T-helper 1 cell treated with Interleukin-12 subunit alpha and Interleukin-12 subunit beta and Interleukin-4 antibody, amounts not matched to agents 30 μg/mL and 1 μg/mL, for 36 hours (primary cell): ENCODE data around the gene RPRD1B.

Source experiments
- H3K27ac Mint-ChIP-seq: one replicate; pipeline ENCODE4 v1.8.0; 2021; ENCODE audit warnings: mild to moderate bottlenecking, mixed read lengths
- H3K27me3 Mint-ChIP-seq: one replicate; pipeline ENCODE4 v1.8.0; 2021; ENCODE audit warnings: low read depth, mixed read lengths
- H3K36me3 Mint-ChIP-seq: one replicate; pipeline ENCODE4 v1.8.0; 2021; ENCODE audit warnings: low read depth, mixed read lengths
- H3K4me1 Mint-ChIP-seq: one replicate; pipeline ENCODE4 v1.8.0; 2021; ENCODE audit warnings: low read depth, mixed read lengths
- H3K4me3 Mint-ChIP-seq: one replicate; pipeline ENCODE4 v1.8.0; 2021; ENCODE audit warnings: mild to moderate bottlenecking, moderate library complexity, mixed read lengths
- H3K9me3 Mint-ChIP-seq: one replicate; pipeline ENCODE4 v1.8.0; 2021; ENCODE audit warnings: mixed read lengths

Gene RPRD1B, protein sequence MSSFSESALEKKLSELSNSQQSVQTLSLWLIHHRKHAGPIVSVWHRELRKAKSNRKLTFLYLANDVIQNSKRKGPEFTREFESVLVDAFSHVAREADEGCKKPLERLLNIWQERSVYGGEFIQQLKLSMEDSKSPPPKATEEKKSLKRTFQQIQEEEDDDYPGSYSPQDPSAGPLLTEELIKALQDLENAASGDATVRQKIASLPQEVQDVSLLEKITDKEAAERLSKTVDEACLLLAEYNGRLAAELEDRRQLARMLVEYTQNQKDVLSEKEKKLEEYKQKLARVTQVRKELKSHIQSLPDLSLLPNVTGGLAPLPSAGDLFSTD

DNA sequence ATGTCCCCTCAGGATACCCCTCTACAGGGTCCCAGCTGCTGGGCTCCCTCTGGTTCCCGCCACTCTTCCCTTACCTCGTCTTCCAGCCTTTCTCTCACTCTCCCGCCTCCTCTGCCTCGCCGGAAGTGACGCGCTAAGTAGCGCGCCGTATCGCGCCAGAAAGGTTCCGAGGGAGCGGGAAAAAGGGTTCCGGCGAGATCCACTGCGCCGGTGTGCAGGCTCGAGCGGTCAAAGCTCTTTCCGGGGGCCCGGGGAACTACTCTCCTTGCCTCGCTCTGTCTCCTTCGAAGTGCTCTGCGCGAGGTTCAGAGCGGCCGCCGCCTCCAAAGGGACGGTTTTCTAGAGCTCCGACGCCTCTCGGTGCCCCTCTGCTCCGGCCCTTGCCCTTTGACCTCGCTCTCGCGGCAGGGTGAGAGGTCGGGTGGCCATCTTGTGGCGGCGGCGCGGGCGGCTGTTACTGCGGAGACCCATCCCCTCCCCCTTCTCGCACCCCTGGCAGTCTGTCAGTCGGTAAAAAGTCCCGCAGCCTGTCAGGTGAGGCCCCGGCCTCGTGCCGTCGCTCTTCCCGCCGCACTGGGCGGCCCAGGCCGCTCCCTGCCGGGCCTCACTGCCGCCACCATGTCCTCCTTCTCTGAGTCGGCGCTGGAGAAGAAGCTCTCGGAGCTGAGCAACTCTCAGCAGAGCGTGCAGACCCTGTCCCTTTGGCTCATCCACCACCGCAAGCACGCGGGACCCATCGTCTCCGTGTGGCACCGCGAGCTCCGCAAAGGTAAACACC, at the start of gene RPRD1B, which contains the start of gene TTI1:
Gene RPRD1B (plus strand): TSS at position 417 of the 778 bp plus-strand sequence. CDS start 202 bp downstream, at position 619.
Gene TTI1 (minus strand): TSS at position 127 of the 778 bp plus-strand sequence. CDS start 19,640 bp downstream, outside the sequence.
- Mint-ChIP-seq H3K4me3 (peak within 1 kb of the TSS; percentile 97), H3K27me3 (no peaks in the 10 kb centered on the region), H3K9me3 (no peaks in the 10 kb centered on the region), H3K4me1 (peaks cover 50% of the 10 kb centered on the region), H3K27ac (peak within 1 kb of the TSS; percentile 98), H3K36me3 (peaks cover 19% of the 10 kb centered on the region)

DNA sequence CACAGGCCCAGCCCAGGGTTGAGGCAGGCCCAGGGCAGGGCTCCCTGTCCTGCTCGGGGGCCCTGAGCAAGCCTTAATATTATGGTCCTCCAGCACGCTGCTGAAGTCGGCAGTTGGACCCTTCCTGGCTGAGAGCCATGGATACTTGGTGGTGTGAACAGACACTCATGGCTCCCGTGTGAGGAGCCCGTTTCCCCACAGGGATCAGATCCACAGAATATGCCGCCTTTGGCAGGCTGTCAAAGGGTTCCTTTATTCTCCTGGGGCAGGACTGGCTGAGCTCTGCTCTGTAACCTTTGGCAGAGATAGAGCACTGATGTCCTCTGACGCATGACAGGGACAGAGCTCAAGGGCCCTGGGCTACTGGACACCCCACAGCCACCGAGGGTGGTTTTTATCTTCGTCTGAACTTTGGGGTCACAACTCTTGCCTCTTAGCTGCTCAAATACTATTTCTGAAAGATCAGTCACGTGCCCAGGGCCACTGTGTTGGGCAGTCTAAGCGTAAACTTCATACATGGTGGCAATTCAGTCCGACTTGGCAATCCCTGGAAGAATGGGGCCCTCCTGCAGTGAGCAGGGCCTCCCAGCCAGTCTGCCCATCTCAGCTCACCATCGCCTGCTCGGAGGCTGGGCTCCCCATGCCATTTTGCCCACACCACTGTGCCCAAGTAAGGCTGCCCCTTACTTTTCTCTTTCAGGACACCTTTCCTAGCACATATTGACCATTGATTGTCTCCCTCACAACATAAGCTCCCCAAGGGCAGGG, 49.3 kb upstream of the RPRD1B start:
- H3K4me3 Mint-ChIP-seq, result no peak overlapping the region
- H3K27me3 Mint-ChIP-seq, result no peaks in the 10 kb centered on the region
- H3K27ac Mint-ChIP-seq, result no peak overlapping the region
- peaks cover 20% of the 10 kb centered on the region for H3K36me3 Mint-ChIP-seq
- H3K9me3 Mint-ChIP-seq, result no peaks in the 10 kb centered on the region
- H3K4me1 Mint-ChIP-seq, result no peaks in the 10 kb centered on the region

DNA sequence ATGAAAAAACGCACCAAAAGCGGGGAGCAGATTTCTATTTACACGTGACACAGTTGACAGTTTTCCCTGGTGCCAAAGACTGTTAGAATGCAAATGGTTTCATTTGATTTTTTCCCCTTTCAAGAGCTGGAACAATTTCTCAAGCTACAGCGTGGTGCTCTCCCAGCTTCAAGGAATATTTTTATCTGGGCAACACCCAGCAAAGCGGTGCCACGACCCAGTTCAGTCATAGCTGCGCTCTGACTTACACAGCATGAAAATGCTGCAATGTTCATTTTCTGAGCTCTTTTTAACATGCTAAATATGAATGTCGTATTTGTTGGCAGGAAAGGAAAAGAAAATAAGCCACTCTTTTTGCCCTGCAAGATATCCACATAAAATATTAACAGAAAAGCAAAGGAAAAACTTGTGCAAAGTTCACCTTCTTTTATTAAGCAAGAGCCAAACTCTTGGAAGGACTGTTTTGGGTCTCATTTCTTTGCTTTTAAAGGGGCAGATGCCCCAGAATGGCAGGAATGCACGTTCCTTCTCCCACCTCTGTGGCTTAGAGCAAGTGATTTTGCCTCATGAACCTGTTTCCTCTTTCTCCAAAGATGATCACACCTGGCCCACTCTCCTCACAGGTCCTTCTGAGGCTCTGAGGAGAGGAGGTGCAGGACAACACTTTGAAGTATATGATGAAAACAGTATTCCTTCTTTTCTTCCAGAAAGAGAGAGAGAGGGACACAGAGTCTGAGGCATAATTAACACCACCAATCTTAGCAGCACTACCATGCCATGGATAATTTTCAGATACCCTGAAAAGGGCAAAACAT, 47.3 kb upstream of the RPRD1B start:
- Mint-ChIP-seq H3K4me1 (peaks cover 19% of the 10 kb centered on the region), H3K27ac (no peak overlapping the region), H3K27me3 (no peaks in the 10 kb centered on the region), H3K36me3 (peaks cover 26% of the 10 kb centered on the region), H3K9me3 (no peaks in the 10 kb centered on the region), H3K4me3 (no peak overlapping the region)

DNA sequence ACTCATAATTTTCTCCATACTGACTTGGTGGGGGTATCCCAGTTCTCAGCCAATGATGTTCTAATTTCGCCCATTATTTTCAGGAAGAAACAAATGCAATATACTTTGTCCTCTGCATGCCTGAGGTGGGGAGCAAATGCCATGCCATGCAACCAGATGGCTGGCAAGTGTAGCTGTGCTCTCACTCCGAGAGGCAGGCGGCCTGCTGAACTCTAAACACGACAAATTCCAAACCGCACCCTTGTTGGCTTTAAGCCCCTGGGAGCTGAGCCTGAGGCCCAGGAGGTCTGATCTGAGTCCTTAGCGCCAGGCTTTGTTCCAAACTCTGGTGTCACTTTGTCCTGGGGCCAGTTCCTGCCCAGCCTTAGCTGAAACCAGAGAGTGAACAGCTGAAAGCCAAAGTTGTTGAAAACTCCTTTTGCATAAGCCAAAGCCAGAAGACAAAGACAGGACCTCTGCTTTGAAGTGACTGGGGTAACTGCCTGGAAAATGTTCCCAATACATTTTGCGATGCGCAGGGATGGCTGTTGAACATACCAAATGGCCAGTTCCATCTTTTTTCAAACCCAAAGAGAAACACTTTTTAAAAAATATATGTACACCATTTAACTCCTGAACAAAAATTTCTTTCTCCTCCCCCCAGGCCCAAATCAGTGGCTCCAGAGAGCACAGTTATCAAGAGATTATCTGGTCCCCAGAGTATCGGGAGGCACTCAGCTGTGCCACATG, 46.5 kb upstream of the RPRD1B start:
- no peak overlapping the region for H3K27ac Mint-ChIP-seq
- no peaks in the 10 kb centered on the region for H3K27me3 Mint-ChIP-seq
- peaks cover 25% of the 10 kb centered on the region for H3K4me1 Mint-ChIP-seq
- no peak overlapping the region for H3K4me3 Mint-ChIP-seq
- H3K9me3 Mint-ChIP-seq, result no peaks in the 10 kb centered on the region
- peaks cover 27% of the 10 kb centered on the region for H3K36me3 Mint-ChIP-seq

DNA sequence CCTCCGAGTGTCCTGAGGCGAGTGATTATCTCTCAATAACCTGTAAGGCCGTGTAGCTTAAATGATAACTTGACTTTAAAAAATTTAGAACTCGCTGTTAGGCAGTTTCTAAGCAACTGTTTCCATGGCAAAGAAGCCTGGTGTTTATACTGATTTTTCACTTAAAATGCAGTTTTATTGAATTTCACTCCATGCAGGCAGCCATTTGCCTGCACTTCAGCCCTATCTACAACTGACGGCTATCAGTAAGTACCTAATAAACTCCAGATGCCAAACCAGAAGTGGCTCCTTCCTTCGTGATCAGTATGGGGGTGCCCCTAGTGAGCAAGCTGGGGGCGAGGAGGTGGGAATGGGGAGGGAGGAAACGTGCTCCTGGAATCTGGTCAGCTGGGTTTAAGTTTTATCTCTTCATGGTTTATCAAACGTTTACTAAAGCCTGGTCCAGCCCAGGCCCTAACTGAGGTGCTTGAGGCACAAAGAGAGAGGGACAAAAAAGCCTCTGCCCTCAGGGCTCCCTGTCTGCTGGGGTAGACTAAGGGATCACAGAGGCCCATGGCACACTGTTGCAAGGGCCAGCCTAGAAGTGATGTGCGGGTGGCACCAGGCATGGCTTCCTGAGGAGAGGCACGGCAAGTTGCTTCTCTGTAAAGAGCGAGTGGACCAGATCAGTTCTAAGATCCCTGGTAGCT, 45.8 kb upstream of the RPRD1B start:
- H3K27me3 Mint-ChIP-seq, result no peaks in the 10 kb centered on the region
- no peaks in the 10 kb centered on the region for H3K9me3 Mint-ChIP-seq
- H3K4me1 Mint-ChIP-seq, result peaks cover 26% of the 10 kb centered on the region
- no peak overlapping the region for H3K27ac Mint-ChIP-seq
- no peak overlapping the region for H3K4me3 Mint-ChIP-seq
- H3K36me3 Mint-ChIP-seq, result peaks cover 22% of the 10 kb centered on the region

DNA sequence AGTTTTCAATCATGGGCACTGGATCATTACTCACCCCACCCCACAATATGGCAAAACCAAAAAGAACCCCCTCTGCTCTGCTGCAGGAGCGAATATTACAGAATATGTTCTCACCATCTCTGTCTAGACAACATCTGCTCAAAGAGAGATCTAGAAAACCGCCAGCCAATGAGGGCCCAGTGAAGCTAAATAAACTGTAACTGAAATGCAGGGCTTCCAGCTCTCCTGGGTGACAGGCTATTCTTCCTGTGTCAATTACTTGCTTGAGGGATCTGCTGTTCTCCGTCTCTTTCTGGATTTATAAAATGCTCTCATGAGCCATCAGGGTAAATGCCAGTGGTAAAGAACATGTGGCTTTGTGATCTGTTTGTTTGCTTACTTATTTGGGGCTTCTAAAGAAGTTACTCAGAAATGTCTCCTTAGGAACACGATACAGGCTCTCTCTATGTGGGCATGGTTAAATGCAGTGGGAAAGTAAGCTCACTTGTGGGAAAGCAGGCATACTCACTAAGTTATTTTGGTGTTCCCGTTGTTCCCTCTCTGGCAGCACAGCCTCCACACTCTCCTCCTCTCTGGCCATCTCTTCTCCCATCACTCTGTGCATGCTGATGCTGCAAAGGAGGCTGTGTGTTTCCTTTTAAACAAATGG, 45.1 kb upstream of the RPRD1B start:
- H3K36me3 Mint-ChIP-seq, result peaks cover 22% of the 10 kb centered on the region
- peaks cover 26% of the 10 kb centered on the region for H3K4me1 Mint-ChIP-seq
- no peak overlapping the region for H3K27ac Mint-ChIP-seq
- H3K9me3 Mint-ChIP-seq, result no peaks in the 10 kb centered on the region
- H3K27me3 Mint-ChIP-seq, result no peaks in the 10 kb centered on the region
- no peak overlapping the region for H3K4me3 Mint-ChIP-seq

DNA sequence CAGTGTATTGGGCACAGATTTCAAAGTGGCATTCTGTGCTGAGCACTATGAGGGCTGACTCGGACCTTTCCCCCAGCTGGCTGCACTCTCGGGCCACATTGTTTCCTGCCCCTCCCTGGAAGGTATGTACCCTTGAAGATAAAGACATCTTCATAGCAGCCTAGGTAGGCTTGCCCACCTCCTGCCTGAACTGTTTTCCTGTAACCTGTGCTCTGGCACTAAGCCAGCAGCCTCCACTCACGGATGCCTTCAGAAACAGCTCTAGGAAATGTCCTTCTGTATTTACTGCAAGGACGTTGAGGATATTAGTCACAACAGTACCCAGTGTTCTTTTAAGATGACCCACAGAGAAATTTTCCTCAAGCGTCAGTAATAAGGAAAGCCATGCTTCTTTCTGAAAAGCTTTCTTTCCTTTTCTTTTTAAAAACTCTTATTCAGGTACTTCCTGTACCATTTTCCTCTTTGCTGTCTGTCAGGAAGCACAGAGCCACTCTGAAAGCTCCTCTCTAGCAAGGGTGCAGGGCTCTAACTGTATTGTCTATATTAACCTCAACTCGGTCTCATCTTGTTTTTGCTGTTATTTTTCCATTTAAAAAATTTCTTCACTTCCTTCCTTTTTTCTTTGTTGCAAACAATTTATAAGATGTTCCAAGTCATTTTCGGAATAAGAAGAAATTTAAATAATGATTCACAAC, 43.8 kb upstream of the RPRD1B start:
- no peak overlapping the region for H3K4me3 Mint-ChIP-seq
- peaks cover 26% of the 10 kb centered on the region for H3K36me3 Mint-ChIP-seq
- H3K27ac Mint-ChIP-seq, result peak overlapping the region; percentile 68
- H3K9me3 Mint-ChIP-seq, result no peaks in the 10 kb centered on the region
- peaks cover 26% of the 10 kb centered on the region for H3K4me1 Mint-ChIP-seq
- H3K27me3 Mint-ChIP-seq, result no peaks in the 10 kb centered on the region

DNA sequence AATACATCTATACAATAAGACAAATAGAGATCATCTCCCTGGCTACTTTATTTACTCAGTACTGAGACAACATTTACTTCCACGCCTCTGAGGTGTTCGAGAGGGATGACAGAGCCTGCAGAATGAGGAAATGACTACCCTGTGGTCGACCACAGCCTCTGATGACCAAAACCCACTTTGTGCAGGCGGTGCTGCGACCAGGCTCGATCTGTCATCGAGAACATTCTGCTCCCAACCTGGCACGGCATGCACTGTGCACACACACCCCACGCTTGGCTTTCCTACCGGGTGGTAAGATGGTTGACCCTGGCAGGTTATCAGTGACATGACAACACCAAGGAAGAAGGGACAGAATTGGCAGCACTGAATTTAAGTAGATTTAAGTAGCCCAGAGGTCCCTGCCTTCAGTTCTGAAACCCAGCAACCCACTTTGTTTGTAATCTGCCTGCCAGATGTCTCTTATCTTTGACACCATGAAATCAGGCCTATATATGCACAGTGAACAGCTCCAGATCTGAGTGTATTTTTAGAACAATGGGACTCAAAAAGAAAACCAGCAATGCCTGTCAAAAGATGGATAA, 42.9 kb upstream of the RPRD1B start:
- H3K4me1 Mint-ChIP-seq, result peaks cover 26% of the 10 kb centered on the region
- peaks cover 28% of the 10 kb centered on the region for H3K36me3 Mint-ChIP-seq
- H3K27ac Mint-ChIP-seq, result peak overlapping the region; percentile 68
- H3K4me3 Mint-ChIP-seq, result peak overlapping the region; percentile 25
- no peaks in the 10 kb centered on the region for H3K27me3 Mint-ChIP-seq
- H3K9me3 Mint-ChIP-seq, result no peaks in the 10 kb centered on the region

DNA sequence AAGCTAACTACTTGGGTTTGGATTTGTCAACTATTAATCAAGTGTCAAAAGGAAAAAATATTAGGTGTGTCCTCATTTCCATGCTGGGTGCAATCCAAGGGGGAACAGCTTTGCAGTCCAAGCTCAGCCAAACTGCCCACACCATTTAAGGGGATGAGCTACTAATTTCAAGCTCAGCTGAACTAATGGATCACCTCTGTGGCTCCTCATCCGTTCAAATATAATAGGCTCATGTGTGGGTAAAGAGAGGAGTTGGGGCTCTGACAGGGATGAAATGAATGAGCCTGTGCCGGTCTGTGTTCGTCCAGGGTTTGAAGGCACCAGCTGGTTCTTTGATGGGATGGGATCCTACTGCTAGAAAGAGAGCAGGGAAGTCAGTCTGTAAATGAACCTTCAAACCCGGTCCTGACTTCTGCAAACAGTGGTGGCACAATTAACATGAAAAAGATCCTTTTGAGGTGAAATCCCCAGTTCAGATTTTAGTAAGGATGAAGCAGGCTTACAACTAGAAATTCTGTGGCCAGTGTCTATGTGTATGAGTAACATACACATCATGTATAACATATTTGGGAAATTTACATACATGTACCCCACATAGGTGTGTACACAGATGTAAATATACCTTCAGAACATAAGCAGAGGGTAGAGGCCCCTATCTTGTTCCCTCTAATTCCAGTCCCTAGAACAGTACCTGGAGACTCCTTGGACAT, 42.2 kb upstream of the RPRD1B start:
- H3K9me3 Mint-ChIP-seq, result no peaks in the 10 kb centered on the region
- peaks cover 31% of the 10 kb centered on the region for H3K36me3 Mint-ChIP-seq
- H3K4me3 Mint-ChIP-seq, result peak overlapping the region; percentile 25
- H3K4me1 Mint-ChIP-seq, result peaks cover 26% of the 10 kb centered on the region
- no peaks in the 10 kb centered on the region for H3K27me3 Mint-ChIP-seq
- H3K27ac Mint-ChIP-seq, result peak overlapping the region; percentile 68

DNA sequence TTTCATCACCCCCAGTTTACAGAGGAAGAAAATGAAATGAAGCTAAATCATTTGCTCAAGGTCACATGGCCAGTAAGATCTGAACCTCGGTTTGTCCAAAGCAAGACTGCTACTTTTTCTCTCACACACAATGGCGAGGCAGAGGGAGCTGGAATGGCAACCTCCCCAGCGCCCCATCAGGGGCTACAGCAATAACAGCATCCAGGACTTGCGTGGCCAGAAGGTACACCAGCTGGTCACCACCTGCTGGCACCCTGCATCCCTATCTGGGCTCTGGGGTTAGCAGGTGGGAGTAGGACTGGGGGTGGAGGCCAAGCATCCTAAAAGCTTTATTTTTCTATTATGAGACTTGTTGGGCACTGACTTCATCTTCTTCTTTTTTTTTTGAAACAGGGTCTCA, 41.6 kb upstream of the RPRD1B start:
- Mint-ChIP-seq H3K36me3 (peaks cover 33% of the 10 kb centered on the region), H3K27me3 (no peaks in the 10 kb centered on the region), H3K4me1 (peaks cover 26% of the 10 kb centered on the region), H3K4me3 (no peak overlapping the region), H3K27ac (peak overlapping the region; percentile 14), H3K9me3 (no peaks in the 10 kb centered on the region)

DNA sequence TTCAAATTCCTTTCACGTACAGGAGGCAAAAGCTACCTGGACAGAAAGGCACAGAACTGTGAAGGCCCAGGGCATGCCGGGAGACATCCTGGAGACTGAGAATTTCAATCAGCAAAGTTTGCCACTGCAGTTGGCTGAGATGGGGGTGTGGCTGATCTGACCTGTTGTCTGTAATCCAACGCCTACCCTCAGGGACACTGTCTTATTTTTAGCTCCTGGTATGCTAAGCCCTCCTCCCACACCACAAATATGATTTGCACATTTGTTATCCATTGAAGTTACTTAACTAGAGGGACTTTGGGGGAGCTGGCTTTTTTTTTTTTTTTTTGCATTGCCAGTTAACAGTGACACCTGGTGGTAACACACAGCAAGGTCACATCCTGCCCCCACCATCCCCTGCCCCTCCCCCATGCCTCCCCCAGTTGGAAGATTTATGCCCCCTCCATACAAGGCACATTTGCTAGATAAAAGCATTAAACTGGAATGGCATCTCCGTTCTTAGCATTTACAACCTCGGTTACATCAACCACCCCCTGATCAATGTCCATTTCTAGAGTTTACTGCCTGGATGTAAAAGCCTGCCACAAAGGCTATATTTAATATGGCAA, 40.6 kb upstream of the RPRD1B start:
- Mint-ChIP-seq H3K9me3 (no peaks in the 10 kb centered on the region), H3K4me3 (no peak overlapping the region), H3K36me3 (peaks cover 41% of the 10 kb centered on the region), H3K27me3 (no peaks in the 10 kb centered on the region), H3K27ac (no peak overlapping the region), H3K4me1 (peaks cover 26% of the 10 kb centered on the region)
